HG02610 (cell line): ENCODE data around the gene DCBLD1.

Source experiments
- ATAC-seq: cut with Tn5 transposase; IDR thresholded peaks from one replicate; pipeline ENCODE4 v1.9.1; 2021; ENCODE audit warnings: mild to moderate bottlenecking, moderate library complexity; ENCODE audit not compliant: unreplicated experiment

Gene DCBLD1

GRCh38 chr6:117521791-117522502, 39.5 kb downstream of the DCBLD1 start:
- no peak for ATAC-seq

- no peak for ATAC-seq
Observed at GRCh38 chr6:117525607-117526006, 43.1 kb downstream of the DCBLD1 start.

- ATAC-seq: no peak
Observed at GRCh38 chr6:117530467-117531242, 48.2 kb downstream of the DCBLD1 start.

- ATAC-seq: no peak
Observed at GRCh38 chr6:117531346-117531745, 48.9 kb downstream of the DCBLD1 start.

DNA sequence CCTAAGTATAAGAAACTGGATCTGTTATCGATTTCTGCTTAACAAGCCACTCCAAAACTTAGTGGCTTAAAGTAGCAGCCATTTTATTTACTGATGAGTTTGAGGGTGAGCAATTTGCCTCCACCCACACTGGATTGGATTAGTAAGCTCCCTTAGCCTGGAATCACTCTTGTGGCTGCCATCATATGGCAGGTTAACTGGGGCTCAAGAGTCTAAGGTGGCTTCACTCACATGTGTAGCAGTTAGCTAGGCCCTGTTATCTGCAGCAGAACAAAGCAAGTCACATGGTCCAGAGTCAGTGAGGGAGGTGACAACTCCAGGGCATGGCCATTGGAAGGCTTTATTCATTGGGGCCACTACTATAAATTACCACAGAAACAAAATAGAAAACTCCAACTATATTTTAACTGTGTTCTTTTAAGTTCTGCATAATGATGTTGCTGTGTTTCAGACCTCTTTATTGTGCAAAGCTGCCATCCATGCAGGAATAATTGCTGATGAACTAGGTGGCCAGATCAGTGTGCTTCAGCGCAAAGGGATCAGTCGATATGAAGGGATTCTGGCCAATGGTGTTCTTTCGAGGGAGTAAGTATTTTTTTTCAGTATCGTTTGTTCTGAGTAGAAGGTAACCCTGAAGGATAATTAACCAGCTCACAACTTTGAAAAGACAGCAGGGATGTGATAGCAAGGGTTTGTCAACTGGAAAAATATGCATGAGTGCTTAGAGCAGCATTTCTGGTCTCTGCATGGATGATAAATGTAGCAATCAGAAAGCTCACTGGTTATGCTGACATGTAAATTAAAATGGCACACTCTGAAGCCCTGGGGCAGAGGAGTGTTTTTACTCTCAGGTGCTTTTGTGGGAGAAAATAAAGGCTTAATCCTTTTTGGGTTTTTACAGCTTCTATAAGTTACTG, 49.6 kb downstream of the DCBLD1 start:
- ATAC-seq: no peak

DNA sequence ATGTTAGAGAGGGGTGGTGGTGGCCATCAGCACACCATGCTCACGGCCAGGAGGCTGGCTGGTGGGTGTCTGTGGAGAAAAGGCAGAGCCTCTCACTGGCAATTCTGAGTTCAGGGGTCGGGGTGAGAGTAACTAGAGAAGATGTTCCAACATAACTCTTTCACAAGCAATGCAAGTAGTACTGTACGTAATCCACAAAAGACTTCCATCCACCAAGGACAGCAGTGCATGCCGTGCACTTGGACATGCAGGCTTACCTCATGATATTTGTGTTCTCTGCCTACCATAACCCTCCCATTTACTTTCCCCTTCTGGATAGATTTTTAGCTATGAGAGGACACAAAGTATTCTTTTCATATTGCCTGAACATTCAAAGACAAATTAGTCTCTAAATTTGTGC, 51.3 kb downstream of the DCBLD1 start:
- ATAC-seq: no peak

- ATAC-seq: no peak
Observed at GRCh38 chr6:117534974-117535373, 52.5 kb downstream of the DCBLD1 start.

GRCh38 chr6:117536317-117536716, 53.8 kb downstream of the DCBLD1 start:
- ATAC-seq: no peak

- no peak for ATAC-seq
Observed at GRCh38 chr6:117538615-117539014, 56.1 kb downstream of the DCBLD1 start.

DNA sequence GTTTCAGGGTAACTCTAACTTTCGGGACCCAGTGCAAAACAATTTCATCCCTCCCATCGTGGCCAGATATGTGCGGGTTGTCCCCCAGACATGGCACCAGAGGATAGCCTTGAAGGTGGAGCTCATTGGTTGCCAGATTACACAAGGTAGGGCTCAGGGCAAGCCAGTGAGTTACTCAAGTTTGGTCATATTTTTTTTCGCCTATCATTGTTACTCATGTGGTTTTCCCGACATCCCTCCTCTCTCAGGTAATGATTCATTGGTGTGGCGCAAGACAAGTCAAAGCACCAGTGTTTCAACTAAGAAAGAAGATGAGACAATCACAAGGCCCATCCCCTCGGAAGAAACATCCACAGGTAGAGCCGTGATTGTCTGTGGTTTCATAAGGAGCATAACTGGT, 58.2 kb downstream of the DCBLD1 start:
- ATAC-seq: no peak

GRCh38 chr6:117542493-117542892, 60.0 kb downstream of the DCBLD1 start:
- ATAC-seq: no peak

DNA sequence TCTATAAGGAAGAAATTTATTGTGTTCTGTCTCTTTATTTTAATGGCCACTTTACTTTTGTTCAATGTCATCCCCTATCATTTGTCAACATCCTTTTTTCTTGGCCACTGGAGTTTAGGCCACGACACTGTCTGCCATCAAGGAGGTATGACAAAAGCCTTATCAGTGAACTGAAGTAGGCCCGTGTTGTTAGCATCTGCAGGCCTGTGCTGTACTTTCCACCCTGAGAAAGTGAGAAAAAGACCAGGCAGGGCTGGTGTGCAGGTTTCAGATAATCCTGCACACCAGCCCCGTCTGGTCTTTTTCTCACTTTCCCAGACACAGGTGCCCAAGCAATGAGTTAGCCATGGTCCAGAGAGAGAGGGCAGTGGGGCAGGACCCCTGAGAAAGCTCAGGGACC, 62.2 kb downstream of the DCBLD1 start:
- no peak for ATAC-seq

GRCh38 chr6:117545161-117545595, 62.7 kb downstream of the DCBLD1 start:
- ATAC-seq: no peak

DNA sequence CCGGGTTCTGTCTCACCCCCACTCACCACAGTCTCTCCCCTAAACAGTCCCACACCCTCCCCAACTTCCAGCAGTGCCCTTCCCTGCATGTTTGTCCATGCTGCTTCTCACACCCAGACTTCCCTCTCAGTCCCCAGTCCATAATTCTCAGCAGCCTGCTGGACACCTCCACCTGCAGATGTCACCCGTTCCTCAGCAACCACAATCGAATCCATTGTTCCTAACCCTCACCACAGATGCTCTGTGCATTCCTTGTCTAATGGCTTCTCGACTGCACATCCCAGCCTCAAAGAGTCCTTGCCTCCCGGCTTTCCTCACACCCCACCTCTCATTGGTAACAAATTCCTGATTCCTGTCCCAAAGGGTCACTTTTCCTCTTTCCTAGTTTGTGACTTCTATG, 64.2 kb downstream of the DCBLD1 start:
- no peak for ATAC-seq

DNA sequence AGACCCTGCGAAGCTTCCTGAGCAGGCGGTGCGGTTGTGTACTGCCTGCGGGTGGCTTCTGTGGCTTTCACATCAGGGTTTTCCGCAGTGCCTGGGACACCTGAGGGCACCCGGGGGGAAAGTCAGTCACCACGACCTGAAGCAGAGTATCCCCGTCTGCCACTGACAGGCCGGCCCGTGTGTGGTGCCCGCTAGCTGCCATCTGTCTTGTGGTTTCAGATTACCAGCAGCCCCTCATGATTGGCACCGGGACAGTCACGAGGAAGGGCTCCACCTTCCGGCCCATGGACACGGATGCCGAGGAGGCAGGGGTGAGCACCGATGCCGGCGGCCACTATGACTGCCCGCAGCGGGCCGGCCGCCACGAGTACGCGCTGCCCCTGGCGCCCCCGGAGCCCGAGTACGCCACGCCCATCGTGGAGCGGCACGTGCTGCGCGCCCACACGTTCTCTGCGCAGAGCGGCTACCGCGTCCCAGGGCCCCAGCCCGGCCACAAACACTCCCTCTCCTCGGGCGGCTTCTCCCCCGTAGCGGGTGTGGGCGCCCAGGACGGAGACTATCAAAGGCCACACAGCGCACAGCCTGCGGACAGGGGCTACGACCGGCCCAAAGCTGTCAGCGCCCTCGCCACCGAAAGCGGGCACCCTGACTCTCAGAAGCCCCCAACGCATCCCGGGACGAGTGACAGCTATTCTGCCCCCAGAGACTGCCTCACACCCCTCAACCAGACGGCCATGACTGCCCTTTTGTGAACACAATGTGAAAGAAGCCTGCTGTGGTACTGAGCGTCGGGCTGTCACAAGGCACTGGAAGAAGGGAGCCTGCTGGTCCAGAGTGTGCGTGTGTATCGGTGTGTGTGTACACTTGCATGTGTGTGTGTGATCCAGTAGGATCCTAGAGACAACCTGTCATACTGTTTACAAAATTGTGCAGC, 65.5 kb downstream of the DCBLD1 start:
- peak; percentile 55 for ATAC-seq

DNA sequence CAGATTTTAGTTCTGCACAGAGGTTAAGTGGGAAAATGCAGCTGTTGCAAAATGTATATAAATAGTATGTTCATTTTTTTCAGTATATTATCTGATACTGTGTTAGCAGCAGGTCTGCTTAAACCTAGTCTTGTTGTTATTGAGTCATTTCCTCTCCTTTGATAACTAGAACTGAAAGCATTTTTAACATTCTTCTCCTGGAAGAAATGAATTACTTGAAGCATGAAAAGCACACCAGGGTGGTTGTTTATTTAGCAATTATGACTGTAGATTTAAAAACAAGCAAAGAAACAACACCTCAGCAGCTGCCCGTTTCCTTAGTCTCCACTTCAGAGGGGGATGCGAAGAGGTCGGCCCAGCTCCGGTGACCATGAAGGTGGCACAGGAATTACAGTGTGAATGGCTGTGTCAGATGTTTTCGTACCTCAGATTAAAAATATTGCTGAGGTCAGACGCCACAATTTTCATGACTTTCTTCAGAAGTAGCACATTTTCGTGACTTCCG, 66.4 kb downstream of the DCBLD1 start:
- ATAC-seq: peak; percentile 50

GRCh38 chr6:117549611-117550010, 67.1 kb downstream of the DCBLD1 start:
- no peak for ATAC-seq

GRCh38 chr6:117550078-117550600, 67.7 kb downstream of the DCBLD1 start:
- no peak for ATAC-seq

DNA sequence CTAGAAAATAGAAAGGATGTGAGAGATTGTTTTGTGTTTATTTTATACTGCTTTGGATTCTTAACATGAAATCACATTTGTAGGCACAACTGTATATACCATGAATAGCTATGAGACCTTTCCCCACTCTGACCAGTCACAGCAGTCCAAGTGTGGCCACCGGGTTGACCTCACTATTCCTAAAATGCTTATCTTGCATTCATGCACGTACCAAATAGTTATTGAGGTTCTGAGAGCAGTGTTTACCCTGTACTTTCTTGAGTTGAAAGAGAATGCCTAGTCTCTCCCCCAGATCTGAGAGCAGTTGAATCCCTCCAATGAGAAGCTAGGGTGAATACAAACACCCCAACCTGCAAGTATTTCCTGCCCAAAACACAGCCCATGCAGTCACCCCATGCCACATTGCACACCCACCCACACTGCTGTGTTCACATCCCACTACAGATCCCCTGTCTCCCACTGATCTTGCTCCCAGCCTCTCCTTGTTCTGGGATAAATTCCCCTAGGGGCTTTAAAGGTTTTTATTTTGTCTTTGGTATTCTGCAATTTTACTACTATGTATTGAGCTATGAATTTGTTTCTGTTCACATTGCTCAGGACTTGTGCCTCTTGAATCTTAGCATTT, 68.3 kb downstream of the DCBLD1 start:
- no peak for ATAC-seq
